ENCODE measurements around the gene RAMP3.
"Not testable (repeated sequence)": the region's sequence is repeated elsewhere in the genome, so short reads cannot be mapped to it uniquely, and the experiment has no call there.

The RAMP3 gene

DNA sequence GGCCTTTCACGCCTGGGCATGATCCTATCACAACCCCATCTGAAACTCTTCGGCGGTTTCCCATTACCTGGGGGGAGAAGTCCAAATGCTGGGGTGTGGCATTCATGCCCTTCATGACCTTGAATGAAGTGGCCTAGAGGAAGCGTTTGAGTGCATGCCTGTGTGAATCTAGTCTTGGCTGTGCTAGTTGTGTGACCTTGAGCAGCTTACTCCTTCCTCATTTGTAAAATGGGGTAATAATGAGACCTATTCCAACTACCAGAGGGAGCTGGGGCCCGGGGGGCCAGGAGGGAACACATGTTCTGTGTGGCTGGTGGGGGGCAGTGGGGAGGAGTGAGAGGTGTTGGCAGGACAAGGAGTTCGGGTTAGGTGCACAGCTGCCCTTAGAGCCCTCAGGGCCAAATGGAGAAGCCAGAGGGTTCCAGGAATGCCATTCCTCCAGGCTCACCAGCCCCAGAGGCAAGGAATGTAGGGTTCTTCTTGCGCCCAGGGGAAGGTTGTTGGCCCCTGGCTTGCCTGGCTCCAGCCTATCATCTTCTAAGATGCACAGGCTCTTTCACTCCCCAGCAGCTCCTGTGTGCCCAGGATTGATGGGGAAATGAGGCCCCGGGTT, 24.8 kb upstream of the RAMP3 start:
- DNase-seq, result no peak

GRCh38 chr7:45133352-45133751, 24.2 kb upstream of the RAMP3 start:
- no peak for DNase-seq

DNA sequence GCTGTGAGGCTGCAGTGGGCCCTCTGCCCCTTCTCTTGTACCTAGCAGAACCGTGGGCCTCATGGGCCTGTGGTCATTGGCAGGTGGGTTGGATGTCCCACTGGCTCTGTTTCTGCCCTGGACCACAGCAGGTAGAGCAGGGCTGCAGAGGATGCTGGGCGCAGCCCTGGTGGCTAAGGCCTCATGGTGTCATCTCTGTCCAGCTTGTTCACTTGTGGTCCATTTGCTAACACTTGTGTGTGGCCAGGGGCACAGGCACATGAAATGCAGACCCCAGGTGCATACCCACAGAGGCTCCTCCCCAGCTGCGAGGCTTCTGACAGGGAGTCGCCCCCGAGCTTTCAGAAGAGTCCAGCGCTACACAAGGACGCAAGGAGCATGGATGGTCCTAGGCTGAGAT, 23.7 kb upstream of the RAMP3 start:
- DNase-seq, result no peak

DNA sequence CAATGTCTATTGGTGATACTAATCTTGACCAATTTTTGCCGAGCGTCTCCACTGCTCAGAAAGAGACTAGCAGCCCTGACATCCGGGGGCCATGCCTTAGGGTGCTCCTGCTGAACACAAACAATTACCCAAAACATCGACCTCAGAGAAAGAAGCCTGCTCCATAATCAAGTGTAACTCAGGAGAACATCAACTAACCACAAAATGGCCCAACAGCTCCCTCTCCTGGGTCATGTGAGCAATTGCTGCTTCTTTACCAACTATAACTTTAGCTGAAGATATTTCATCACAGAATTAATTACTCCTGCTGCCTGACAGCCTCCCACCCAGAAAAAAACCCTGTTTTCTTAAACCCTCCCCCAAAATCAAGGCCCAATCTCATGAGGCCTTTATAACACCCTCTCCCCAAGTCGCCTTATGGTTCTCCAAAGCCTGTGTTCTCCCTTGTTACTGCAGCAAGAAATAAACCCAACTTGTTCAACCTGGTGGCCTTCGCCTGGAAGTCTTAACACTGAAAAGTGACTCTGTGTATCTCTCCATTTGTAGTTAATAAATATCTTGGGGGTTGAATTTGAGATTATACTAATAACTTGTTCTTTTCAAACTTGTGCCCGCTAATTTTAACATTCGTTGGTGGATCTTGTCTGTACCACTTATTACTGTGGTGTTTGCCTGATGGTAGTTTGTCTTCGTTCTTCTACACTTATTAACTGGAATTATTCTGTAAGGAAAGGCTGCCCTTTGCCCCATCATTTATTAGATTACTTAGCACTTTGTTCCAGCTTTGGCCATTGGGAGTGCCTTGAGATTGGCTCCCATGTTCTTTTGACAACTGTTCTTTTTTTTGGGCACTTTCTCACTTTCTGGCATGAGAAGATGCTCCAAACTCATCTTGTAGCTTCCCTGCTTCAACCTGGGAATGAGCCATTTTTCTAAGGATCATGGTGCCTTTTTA, 21.2 kb upstream of the RAMP3 start:
- DNase-seq, result peak; percentile 41

GRCh38 chr7:45138433-45139267, 18.9 kb upstream of the RAMP3 start:
- DNase-seq, result no peak

- DNase-seq, result no peak
Measured at GRCh38 chr7:45140827-45141226, 16.8 kb upstream of the RAMP3 start.

DNA sequence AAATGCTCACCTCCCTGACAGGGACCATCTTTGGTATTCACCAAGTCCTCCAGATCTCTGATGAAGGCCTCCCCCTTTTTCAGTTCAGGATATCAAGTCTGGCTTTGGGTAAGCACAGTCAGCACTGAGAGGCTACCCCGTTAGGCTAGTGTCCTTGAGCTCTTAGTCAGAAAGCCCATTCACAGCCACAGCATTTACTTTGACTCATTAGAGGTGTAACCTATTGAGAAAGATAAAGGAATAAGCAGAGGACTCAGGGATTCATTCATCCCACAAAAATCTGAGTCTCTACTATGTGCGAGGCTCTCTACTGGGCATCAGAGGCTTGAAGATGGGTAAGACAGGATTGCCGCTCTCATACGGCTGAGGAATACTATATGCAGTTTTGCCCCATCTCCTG, 14.0 kb upstream of the RAMP3 start:
- DNase-seq, result no peak

DNA sequence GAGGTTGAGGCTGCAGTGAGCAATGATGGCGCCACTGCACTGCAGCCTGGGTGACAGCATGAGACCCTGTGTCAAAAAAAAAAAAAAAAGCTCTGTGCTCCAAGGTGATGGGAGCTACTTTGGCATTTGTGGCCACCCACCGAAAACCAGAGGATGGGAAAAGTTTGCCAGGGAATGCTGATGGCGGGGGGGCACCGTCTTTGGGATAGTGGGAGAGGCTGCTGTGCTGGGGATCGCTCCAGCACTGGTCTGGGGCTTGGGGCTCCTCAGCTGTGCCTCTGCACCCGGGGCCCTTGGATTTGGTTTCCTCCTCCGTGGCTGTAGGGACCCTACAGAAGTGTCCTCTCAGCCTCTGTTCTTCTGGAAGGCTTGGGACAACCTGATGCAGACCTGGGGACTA, 11.7 kb upstream of the RAMP3 start:
- DNase-seq, result no peak

- no peak for DNase-seq
Measured at GRCh38 chr7:45146531-45147379, 10.8 kb upstream of the RAMP3 start.

DNA sequence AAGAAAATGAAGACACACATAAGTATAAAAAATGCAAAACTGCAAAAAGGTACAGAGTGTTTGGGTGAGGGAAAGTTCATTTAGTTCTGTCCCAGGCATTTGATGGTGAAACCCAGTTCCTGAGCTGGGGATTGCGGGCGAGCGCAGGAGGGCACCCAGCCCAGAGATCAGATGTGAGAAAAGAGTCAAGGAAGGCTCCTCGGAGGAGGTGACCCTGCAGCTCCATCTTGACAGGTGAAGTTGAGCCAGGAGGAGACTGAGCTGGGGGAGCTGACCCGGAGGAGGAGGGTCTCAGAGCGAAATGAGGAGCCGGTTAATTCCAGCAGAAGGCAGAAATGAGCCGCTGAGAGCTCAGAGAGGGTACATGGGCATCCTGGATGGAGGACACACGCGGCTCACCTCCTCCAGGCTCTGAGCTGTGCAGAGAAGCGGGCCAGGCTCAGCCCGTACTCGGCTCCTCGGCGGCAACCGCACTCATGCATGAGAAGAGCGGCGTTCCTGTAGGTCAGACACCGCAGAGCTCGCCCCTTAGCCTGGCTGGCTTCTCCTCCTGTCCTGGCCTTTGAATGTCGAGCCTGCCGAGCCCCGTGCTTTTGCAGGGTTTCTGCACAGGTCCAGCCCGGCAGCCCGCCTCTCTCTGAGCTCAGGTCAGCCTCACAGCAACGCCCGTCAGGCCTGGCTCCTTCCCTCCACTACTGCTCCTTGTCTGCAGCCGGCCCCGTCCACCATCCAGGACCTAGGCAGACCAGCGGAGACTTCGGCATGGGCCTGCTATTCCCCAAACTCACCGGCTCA, 9.5 kb upstream of the RAMP3 start:
- no peak for DNase-seq

DNA sequence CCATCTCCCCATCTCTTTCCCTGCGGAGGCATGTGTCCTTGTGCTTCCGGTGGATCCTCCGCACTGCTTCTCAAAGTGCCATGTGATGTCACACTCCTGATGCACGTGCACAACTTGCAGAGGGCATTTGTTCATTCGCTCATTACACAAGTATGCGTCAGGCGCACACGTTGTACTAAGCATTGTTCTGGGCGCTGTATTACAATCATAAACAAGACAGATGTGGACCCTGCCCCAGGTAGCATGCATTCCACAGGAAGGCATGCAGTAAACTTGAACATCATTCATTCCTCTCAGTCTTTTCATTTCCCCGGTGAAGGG, 9.0 kb upstream of the RAMP3 start:
- DNase-seq, result no peak

DNA sequence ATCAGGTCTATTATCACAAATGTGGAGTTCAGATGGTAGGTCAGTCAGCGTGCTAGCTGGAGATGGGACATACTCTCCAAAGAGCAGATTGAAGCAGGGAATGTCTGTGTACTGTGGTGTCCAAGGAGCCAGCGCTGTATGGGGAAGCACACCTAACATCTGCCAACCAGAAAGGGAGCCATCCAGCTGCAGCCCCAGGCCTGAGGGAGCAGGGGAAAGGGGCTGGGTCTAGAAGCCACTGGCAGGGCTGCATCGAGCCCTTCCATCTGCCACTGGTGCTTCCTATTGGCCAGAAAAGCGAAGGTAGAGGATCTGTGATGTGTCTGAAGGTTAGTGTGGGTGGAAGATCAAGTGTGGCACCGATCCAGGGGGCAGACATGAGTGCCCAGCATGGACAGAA, 8.0 kb upstream of the RAMP3 start:
- no peak for DNase-seq

- no peak for DNase-seq
Measured at GRCh38 chr7:45150199-45150598, 7.4 kb upstream of the RAMP3 start.

DNA sequence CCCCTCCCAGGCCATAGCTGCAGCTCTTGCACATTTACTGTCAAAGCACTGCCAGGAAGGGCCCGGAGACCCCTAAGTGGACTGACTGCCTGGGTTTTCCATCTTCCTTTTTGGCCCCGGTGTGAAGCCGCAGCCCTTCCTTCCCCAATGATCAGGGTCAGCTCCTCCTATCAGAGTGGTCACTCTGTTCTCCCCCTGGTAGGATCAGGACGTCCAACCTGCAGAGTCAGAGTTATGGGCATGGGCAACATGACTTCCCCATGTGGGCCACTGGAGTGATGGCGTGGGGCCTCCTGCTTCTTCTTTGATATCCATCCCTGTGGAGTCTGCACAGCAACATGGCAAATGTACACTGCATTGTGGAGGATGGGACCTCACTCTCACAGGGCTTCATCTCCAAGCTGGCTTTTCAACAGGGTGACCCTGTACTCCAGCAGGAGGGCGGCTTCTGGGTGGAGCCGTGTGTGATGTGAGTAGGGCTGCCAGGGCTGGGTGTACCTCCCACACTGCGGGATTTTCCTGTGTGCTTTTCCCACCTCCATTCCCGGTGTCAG, 6.4 kb upstream of the RAMP3 start:
- DNase-seq, result no peak

DNA sequence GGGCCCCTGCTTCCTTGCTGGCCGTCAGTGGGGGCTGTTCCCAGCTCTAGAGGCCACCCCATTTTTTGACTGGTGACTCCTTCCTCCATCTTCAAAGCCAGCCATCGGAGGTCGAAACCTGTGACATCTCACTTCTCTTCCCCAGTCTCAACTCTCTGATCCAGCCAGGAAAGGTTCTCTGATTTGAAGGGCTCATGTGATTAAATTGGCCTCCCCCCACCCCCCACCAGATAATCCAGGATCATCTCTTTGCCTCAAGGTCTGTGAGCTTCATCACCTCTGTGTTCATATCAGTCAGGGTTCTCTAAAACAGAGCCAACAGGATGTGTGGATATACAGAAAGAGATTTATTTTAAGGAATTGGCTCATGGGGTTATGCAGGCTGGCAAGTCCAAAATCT, 5.6 kb upstream of the RAMP3 start:
- no peak for DNase-seq

DNA sequence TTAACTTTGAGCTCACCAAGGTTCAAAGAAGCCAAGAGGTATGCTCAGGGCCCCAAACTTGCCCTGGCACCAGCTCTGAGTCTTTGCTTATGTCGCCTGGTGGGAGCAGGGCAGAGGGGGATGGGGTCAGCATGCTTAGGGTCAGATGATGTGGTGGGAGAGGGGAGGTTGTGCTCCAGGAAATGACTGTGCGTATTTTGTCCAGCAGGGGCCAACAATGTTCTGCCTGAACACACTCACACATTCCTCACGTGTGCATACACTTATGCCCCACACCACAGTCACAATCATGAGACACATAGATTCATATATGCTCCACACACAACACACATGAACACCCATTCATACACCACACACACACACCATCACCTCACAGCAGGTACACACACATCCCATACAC, 4.4 kb upstream of the RAMP3 start:
- no peak for DNase-seq

GRCh38 chr7:45153861-45154260, 3.7 kb upstream of the RAMP3 start:
- not testable (repeated sequence) for DNase-seq

- DNase-seq, result no peak
Measured at GRCh38 chr7:45155357-45155900, 2.2 kb upstream of the RAMP3 start.

GRCh38 chr7:45155941-45156340, 1.6 kb upstream of the RAMP3 start:
- no peak for DNase-seq

DNA sequence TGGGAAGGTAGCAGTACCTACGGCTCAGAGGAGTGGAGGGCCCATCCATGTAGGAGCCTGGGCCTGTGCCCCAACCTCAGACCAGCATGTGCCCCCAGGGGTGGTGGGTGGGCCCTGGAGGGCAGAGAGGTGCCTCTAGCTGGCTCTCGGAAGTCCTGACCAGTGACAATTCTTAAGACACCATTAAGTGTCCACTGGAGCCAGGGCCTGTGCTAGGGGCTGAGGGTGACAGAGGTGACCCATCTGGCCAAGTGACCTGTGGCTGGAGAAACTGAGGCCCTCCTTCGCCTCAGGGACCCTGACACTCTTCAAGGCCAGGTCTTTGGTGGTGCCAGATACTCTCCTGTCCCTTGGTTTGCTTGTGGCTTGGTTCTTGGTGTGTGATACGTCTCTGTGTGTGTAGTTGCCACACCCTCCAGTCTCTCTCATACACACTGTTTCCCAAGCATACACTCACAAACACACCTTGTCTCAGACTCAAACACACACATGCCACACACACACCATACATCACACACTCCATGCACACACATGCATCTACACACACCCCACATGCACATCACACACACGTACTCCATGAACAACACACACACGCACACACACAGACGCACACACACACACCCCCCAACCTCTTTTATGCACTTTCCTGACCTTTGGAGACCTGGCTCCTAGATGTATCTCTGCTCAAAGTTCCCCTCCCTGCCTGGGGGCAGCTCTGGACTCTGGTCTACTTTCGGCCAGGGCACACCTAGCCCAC, 897 bp upstream of the RAMP3 start:
- no peak for DNase-seq

GRCh38 chr7:45157286-45157652, 322 bp upstream of the RAMP3 start:
- no peak for DNase-seq

Data from activated effector memory CD4-positive, alpha-beta T cell treated with Interleukin-2 at 50 U/mL for 16 hours (primary cell).